ENCODE data around the gene RPL13A. TPM values are rescaled to one million over a fixed set of nuclear protein-coding genes. Genes with fewer than 3 reads are reported as not detected.

The RPL13A gene
- total and polyA plus RNA-seq, 5 donors, result 1,392 to 1,753 (median 1,406) TPM

- intact Hi-C loops (cut with DNase I), result no loop called here
- H3K4me3 ChIP-seq (ENCODE audit: low read length), result no peak overlapping the region
- H3K27me3 ChIP-seq (ENCODE audit: control insufficient read depth, insufficient read depth), result no peaks in the 10 kb centered on the region
- WGBS, result 84% methylated on average over 7 of the region's 7 CpGs
- no peak overlapping the region for H3K27ac ChIP-seq (ENCODE audit: low read length)
- ATAC-seq (no peak), DNase-seq (no peak)
- no peaks in the 10 kb centered on the region for H3K4me1 ChIP-seq (ENCODE audit: control insufficient read depth, insufficient read depth, low read length)
- H3K9me3 ChIP-seq (ENCODE audit: control insufficient read depth, low read length), result no peaks in the 10 kb centered on the region
Measured at GRCh38 chr19:49481020-49481683, 6.3 kb upstream of the RPL13A start.

GRCh38 chr19:49486232-49486631 is 1.2 kb upstream of the RPL13A start:
- peaks cover 6% of the 10 kb centered on the region for H3K4me1 ChIP-seq (ENCODE audit: control insufficient read depth, insufficient read depth, low read length)
- whole genome bisulfite sequencing, result 93% methylated on average over 7 of the region's 7 CpGs
- H3K27ac ChIP-seq (ENCODE audit: low read length), result no peak overlapping the region
- no peaks in the 10 kb centered on the region for H3K27me3 ChIP-seq (ENCODE audit: control insufficient read depth, insufficient read depth)
- intact Hi-C loops (cut with DNase I), result no loop called here
- DNase-seq, result no peak
- ATAC-seq, result no peak
- H3K9me3 ChIP-seq (ENCODE audit: control insufficient read depth, low read length), result no peaks in the 10 kb centered on the region
- H3K4me3 ChIP-seq (ENCODE audit: low read length), result no peak overlapping the region

- intact Hi-C loops (cut with DNase I), result no loop called here
- Histone ChIP-seq H3K27ac (ENCODE audit: low read length) (peak overlapping the region; percentile 72), H3K4me3 (ENCODE audit: low read length) (no peak overlapping the region), H3K27me3 (ENCODE audit: control insufficient read depth, insufficient read depth) (no peaks in the 10 kb centered on the region), H3K9me3 (ENCODE audit: control insufficient read depth, low read length) (no peaks in the 10 kb centered on the region), H3K4me1 (ENCODE audit: control insufficient read depth, insufficient read depth, low read length) (peaks cover 6% of the 10 kb centered on the region)
- 65% methylated on average over 23 of the region's 23 CpGs for WGBS
- ATAC-seq (no peak), DNase-seq (no peak)
Measured at GRCh38 chr19:49486710-49487276, 615 bp upstream of the RPL13A start.

DNA sequence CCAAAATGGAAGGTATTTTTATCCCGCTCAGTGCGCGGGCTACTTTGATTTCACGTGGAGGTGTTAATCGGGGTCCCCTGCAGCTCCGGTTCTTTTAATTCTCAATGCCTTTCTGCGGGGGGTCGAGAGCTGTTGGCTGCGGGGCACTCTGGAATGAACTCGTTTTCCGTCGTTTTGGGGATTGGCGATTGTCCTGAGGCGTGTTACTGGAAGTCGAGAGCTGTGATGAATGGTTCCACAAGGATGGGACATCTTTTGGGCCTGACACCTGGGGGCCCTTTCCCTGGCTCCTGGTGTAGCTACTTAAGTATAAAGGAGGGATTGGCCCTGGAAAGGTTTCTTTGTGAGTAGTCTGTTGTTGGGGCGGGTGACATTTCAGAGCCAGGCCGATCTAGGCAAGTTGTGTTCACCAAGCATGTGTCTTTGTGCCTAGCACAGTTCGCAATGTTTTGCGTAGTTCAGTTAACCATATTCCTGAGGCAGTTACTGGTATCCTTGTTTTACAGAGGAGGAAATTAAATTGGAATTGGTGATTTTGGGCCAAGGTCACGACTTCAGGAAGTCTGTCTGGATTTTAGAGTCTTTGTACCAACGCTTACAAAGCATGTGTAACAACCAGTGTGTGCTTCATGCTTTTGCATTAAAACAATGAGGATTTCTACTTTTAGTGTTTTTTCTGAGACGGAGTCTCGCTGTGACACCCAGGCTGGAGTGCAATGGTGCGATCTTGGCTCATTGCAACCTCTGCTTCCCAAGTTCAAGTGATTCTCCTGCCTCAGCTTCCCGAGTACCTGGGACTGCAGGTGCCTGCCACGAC is 846 bp downstream of the RPL13A start:
- Histone ChIP-seq H3K4me1 (ENCODE audit: control insufficient read depth, insufficient read depth, low read length) (peaks cover 6% of the 10 kb centered on the region), H3K9me3 (ENCODE audit: control insufficient read depth, low read length) (no peaks in the 10 kb centered on the region), H3K27me3 (ENCODE audit: control insufficient read depth, insufficient read depth) (no peaks in the 10 kb centered on the region), H3K27ac (ENCODE audit: low read length) (peak overlapping the region; percentile 82), H3K4me3 (ENCODE audit: low read length) (peak overlapping the region; percentile 88)
- DNase-seq, result no peak
- WGBS, result 2% methylated on average over 26 of the region's 26 CpGs
- intact Hi-C loops (cut with DNase I), result no loop called here
- no peak for ATAC-seq

DNA sequence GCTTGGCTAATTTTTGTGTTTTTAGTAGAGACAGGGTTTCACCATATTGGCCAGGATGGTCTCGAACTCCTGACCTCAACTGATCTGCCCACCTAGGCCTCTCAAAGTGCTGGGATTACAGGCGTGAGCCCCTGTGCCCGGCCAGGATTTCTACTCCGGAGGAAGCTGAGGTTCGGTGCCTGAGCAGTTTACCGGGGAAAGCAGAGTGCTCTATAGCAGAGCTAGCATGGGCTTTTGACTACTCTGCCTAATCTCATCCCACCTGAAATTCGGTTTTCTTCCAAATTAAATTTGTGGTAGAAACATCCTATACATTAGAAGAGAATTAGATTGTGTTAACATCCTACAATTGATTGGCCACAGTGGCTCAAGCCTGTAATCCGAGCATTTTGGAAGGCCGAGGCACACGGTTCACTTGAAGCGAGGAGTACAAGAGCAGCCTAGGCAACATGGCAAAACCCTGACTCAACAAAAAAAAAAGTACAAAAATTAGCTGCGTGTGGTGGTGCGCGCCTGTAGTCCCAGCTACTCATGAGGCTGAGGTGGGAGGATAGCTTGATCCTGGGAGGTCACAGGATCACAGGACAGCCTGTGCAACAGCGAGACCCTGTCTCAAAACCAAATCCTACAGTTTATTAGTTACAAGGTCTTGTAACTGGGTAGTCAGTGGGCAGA is 1.6 kb downstream of the RPL13A start:
- no peaks in the 10 kb centered on the region for H3K27me3 ChIP-seq (ENCODE audit: control insufficient read depth, insufficient read depth)
- DNase-seq, result no peak
- intact Hi-C loops (cut with DNase I), result no loop called here
- peaks cover 6% of the 10 kb centered on the region for H3K4me1 ChIP-seq (ENCODE audit: control insufficient read depth, insufficient read depth, low read length)
- H3K27ac ChIP-seq (ENCODE audit: low read length), result peak overlapping the region; percentile 37
- H3K4me3 ChIP-seq (ENCODE audit: low read length), result peak overlapping the region; percentile 88
- 24% methylated on average over 15 of the region's 15 CpGs for WGBS
- H3K9me3 ChIP-seq (ENCODE audit: control insufficient read depth, low read length), result no peaks in the 10 kb centered on the region
- ATAC-seq, result no peak

GRCh38 chr19:49489601-49490167 is 2.3 kb downstream of the RPL13A start:
- no peaks in the 10 kb centered on the region for H3K27me3 ChIP-seq (ENCODE audit: control insufficient read depth, insufficient read depth)
- no peak for ATAC-seq
- 62% methylated on average over 15 of the region's 15 CpGs for WGBS
- peak overlapping the region; percentile 12 for H3K27ac ChIP-seq (ENCODE audit: low read length)
- intact Hi-C loops (cut with DNase I), result no loop called here
- H3K9me3 ChIP-seq (ENCODE audit: control insufficient read depth, low read length), result no peaks in the 10 kb centered on the region
- peak overlapping the region; percentile 88 for H3K4me3 ChIP-seq (ENCODE audit: low read length)
- DNase-seq, result no peak
- peaks cover 6% of the 10 kb centered on the region for H3K4me1 ChIP-seq (ENCODE audit: control insufficient read depth, insufficient read depth, low read length)

- no peak for ATAC-seq
Measured at GRCh38 chr19:49490287-49491029, 3.0 kb downstream of the RPL13A start.

DNA sequence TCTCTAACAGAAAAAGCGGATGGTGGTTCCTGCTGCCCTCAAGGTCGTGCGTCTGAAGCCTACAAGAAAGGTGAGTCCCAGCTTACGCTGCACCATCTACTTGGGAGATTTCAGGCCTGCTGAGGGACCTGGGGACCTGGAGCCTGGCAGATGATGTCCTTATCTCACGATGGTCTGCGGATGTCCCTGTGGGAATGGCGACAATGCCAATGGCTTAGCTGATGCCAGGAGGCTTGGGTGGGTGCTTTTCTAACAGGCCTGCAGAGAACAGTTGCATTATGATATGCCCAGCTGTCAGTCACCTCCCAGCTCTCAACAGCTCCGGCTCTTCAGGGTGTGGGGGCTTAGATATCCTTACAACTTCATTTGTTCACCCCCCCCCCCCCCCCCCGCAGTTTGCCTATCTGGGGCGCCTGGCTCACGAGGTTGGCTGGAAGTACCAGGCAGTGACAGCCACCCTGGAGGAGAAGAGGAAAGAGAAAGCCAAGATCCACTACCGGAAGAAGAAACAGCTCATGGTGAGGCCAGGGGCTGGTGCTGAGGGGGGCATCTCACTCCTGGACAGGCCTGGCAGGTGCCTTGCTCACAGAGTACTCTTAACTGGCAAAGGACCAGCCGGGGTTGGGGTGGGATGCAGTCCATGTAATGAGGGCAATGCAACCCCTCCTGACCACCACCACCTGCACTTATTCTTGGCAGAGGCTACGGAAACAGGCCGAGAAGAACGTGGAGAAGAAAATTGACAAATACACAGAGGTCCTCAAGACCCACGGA is 3.8 kb downstream of the RPL13A start:
- H3K27me3 ChIP-seq (ENCODE audit: control insufficient read depth, insufficient read depth), result no peaks in the 10 kb centered on the region
- ATAC-seq, result no peak
- WGBS, result 64% methylated on average over 17 of the region's 17 CpGs
- no peak for DNase-seq
- intact Hi-C loops (cut with DNase I), result no loop called here
- peaks cover 6% of the 10 kb centered on the region for H3K4me1 ChIP-seq (ENCODE audit: control insufficient read depth, insufficient read depth, low read length)
- no peaks in the 10 kb centered on the region for H3K9me3 ChIP-seq (ENCODE audit: control insufficient read depth, low read length)
- no peak overlapping the region for H3K27ac ChIP-seq (ENCODE audit: low read length)
- no peak overlapping the region for H3K4me3 ChIP-seq (ENCODE audit: low read length)

More at GRCh38 chr19:49490287-49491029, 3.0 kb downstream of the RPL13A start:
- H3K9me3 ChIP-seq (ENCODE audit: control insufficient read depth, low read length), result no peaks in the 10 kb centered on the region
- H3K27ac ChIP-seq (ENCODE audit: low read length), result no peak overlapping the region
- no peaks in the 10 kb centered on the region for H3K27me3 ChIP-seq (ENCODE audit: control insufficient read depth, insufficient read depth)
- H3K4me3 ChIP-seq (ENCODE audit: low read length), result no peak overlapping the region
- peaks cover 6% of the 10 kb centered on the region for H3K4me1 ChIP-seq (ENCODE audit: control insufficient read depth, insufficient read depth, low read length)
- intact Hi-C loops (cut with DNase I), result no loop called here
- WGBS, result 84% methylated on average over 27 of the region's 27 CpGs
- DNase-seq, result no peak

DNA sequence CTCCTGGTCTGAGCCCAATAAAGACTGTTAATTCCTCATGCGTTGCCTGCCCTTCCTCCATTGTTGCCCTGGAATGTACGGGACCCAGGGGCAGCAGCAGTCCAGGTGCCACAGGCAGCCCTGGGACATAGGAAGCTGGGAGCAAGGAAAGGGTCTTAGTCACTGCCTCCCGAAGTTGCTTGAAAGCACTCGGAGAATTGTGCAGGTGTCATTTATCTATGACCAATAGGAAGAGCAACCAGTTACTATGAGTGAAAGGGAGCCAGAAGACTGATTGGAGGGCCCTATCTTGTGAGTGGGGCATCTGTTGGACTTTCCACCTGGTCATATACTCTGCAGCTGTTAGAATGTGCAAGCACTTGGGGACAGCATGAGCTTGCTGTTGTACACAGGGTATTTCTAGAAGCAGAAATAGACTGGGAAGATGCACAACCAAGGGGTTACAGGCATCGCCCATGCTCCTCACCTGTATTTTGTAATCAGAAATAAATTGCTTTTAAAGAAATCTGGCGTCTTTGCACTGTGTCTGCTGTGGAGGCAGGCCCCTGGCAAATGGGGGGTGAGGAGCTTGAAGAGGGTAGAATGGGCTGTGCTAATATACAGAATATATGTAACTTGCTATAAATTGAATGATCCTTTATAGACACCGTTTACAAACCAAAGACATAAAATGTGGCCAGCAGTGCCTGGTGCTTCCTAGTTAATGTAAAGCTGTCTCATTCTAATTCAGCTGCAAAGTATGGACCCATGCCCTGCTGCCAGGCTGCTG is 4.6 kb downstream of the RPL13A start:
- H3K4me1 ChIP-seq (ENCODE audit: control insufficient read depth, insufficient read depth, low read length), result peaks cover 6% of the 10 kb centered on the region
- WGBS, result 63% methylated on average over 7 of the region's 7 CpGs
- H3K9me3 ChIP-seq (ENCODE audit: control insufficient read depth, low read length), result no peaks in the 10 kb centered on the region
- ATAC-seq (no peak), DNase-seq (no peak)
- no peaks in the 10 kb centered on the region for H3K27me3 ChIP-seq (ENCODE audit: control insufficient read depth, insufficient read depth)
- no peak overlapping the region for H3K27ac ChIP-seq (ENCODE audit: low read length)
- H3K4me3 ChIP-seq (ENCODE audit: low read length), result no peak overlapping the region
- intact Hi-C loops (cut with DNase I), result no loop called here
